Head of caudate nucleus (tissue), 42 donors: Measurements from ENCODE around the gene CYB5R3.
"Not testable (repeated sequence)": the region's sequence is repeated elsewhere in the genome, so short reads cannot be mapped to it uniquely, and the experiment has no call there.

Experiments
- DNase-seq, 42 donors: peaks; one replicate each; pipeline versions ENCODE4 v3.0.0 to v3.0.0-alpha.2; 2020 to 2021; ENCODE audit warnings: mixed read lengths in 7 of 42
- intact Hi-C: fragments of 100-400 bp; cut with DNase I; formaldehyde crosslinking; loops from one replicate; pipeline ENCODE4 v1.15.0; 2022

Gene CYB5R3

DNA sequence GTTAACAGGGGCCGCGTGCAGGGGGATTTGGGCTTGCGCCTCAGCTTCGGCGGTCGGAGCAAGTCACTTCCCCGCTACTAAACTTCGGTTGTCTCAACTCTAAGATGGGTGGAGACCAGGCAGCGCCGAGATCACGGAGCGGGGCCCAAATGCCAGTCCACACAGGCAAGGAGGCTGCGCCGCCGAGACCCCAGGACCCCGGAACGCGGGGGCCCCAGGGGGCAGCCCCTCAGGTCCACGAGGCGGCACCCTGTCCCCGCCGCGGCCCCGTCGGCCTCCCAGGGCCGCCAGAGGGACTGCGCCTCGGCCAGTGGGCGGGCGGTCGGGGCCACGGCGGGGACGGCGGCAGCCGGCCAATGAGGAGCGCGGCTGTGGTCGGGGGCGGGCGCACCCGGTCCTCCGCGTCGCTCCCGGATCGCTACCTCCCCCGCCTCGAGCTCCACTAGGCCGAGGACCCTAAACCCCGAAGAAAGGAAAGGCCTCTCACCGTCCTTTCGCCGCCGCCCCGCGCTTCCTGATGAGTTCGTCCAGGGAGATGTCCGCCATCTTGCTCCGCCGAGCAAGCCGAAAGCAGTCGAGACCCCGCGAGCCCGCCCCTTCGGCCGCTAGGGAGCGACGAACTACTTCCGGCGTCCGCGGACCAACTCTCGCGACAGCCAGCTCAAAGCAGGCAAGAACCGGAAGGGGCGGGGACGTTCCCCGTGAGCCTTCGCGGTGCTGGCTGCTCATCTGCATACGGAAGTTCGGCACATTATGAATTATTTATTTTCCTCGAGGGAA lies 34.7 kb downstream of the CYB5R3 start, which contains the start of gene POLDIP3:
Gene POLDIP3, minus strand, starts transcription at position 572 of the 780 bp plus-strand sequence. Its CDS starts 26 bp downstream, at position 546.
- intact Hi-C loops = no loop called here
- DNase-seq = peak; percentile 97 to 100 (median 99)

DNA sequence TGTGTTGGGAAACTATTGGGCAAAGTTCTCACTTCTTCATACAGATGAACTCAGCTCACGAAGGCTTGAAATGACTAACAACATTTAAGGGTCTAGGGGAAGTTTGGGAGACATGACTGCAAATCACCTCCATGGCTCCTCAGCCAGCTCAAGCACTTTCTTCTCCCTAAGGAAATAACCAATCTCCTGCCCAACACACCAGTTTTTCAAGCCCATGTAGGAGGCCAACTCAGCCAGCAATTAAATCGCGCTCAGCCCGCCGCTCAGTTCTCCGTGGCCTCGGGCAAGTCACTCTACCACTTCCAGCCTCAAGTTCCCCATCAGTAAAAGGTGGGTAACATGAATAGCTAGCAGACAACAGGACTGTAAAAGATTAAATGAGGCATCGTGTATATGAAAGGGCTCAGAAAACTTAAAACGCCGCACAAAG lies 35.3 kb downstream of the CYB5R3 start:
- intact Hi-C loops = no loop called here
- no peak for DNase-seq

DNA sequence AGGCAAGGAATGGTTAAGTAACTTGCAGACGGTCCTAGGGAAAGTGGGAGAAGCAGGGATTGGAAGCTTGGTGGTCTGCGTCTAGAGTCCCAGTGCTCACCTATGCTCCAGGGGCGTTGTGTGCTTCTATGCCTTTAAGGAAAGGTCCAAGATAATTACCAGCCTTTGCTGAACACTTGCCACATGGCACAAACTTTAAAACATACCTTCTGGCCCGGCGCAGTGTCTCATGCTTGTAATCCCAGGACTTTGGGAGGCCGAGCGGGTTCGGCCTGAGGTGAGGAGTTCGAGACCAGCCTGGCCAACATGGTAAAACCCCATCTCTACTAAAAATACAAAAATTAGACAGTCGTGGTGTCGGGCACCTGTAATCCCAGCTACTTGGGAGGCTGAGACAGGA lies 36.9 kb downstream of the CYB5R3 start:
- no peak for DNase-seq
- intact Hi-C loops = no loop called here

DNA sequence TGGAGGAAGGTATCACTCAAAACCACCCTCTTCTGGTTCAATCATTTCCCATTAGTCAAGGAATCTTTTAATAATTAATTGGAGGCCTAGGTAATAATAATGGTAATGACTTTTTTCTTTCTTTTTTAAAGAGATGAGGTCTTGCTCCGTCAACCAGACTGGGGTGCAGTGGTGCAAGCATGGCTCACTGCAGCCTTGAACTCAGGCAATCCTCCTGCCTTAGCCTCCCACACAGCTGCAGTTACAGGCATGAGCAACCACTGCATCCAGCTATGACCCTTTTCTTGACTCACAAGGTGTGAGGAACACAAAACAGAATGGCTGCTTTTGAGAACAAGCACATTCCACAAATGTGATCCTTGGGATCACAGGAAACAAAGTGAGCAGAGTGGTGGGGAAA lies 38.1 kb downstream of the CYB5R3 start:
- no peak for DNase-seq
- intact Hi-C loops = no loop called here

DNA sequence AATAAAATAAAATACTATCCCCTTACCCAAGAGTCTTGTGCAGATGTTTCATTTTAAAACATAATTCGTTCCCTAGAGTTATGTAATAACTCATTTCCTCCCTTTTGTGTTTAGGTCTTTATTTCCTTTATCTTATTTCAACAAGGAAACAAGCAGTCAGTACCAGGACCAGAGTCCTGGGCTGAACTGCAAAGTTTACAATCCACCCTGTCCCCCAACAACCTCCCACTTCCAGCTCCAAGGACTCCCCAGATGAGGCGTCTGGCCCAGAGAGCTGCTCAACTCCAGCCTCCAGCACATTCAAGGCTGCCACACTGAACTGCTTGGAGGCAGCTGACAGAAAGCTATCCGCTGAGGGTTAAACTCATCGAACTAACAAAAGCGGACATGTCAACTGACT lies 39.0 kb downstream of the CYB5R3 start:
- no peak for DNase-seq
- intact Hi-C loops = no loop called here

DNA sequence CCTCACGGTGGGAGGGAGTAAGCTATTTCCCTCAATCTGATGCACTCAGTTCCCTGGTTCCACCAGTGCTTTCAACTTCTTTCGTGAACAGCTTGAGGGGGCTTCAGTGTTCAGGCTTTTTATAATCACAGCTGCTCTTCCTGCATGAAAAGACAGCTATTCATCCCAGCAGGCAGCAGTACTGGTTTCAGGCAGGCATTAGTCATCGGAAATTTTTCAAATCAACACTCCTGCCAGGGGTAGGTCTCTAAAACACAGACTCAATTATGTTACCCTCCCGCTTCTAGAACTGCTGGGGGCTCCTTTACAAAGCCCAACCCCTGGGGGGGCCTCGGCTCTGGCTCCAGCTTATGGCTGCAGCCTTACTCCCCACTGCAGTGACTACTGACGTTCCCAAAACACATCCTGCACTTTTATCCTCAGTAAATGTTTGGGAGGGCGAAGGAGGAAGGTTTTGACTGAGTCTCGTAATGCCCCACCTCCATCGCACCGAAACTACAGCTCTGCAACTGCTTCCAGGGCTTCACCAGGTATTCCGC lies 40.3 kb downstream of the CYB5R3 start:
- intact Hi-C loops = no loop called here
- peak in 41 of 42 donors; percentile 32 to 90 (median 62) for DNase-seq

DNA sequence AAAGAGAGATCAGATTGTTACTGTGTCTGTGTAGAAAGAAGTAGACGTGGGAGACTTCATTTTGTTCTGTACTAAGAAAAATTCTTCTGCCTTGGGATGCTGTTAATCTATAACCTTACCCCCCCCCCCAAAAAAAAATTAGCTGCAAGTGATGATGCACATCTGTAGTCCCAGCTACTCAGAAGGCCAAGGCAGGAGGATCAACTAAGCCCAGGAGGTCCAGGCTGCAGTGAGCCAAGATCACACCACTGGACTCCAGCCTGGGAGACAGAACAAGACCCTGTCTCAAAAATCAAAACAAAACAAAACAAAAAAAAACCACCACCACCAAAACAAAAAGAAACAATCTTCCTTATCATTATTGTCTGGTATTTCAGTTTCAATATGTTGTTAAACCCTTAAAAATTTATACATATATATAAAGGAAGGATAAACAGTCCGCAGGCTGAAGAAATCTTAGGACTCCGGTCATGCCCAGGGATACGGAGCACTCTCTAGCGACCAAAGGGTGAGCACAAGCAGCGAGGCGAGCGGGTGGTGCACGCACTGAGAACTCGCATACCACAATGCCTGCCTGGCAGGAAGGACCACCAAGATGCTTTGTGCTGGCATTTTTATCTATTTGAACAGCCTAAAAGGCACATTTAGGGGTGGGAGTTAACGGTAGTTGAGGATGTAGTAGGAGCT lies 40.9 kb downstream of the CYB5R3 start:
- intact Hi-C loops = no loop called here
- DNase-seq = peak in 37 of 42 donors; percentile 27 to 78 (median 50)

DNA sequence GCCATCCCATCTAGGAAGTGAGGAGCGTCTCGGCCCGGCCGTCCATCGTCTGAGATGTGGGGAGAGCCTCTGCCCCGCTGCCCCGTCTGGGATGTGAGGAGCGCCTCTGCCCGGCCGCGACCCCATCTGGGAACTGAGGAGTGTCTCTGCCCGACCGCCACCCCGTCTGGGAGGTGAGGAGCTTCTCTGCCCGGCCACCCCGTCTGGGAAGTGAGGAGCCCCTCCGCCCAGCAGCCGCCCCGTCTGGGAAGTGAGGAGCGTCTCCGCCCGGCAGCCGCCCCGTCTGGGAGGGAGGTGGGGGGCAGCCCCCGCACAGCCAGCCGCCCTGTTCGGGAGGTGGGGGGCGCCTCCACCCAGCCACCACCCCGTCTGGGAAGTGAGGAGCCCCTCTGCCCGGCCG lies 41.6 kb downstream of the CYB5R3 start:
- intact Hi-C loops, DNase-seq: not testable (repeated sequence)

DNA sequence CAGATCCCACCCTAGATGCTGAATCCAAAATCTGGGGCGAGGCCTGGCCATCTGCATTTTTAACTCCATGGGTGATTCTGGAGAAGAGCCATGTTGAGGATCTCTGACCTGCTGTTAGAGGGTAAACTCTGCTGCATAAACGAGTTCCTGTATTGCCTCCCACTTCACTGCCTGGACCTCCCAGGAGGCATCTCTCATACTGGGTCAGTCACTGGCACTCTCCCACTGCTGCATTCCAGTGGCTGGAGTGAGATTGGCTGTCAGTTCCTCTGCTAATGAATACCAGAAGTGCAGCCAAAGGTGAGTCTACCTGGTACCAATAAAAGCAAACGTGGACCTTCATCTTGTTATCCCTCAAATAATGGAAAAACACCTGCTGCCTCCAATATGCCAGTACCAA lies 44.8 kb downstream of the CYB5R3 start:
- intact Hi-C loops = no loop called here
- no peak for DNase-seq

DNA sequence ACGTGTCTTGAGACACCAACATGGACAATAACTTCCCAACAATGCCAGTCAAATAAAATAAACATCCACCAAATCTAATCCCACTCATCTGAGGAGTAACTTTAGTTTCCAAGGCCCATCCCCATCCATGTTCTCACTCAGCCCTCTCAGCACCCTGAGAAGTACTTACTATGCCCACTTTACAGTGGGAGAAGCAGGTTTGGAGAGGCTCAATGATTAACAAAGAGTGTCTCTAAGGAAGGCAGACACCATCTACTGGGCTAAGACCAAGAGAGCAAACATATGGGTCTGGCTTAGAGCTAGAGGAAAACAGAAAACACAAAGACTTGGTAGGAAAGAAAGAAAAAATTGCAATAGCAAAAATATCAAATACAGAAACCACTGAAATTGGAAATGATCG lies 45.8 kb downstream of the CYB5R3 start:
- intact Hi-C loops = no loop called here
- no peak for DNase-seq

DNA sequence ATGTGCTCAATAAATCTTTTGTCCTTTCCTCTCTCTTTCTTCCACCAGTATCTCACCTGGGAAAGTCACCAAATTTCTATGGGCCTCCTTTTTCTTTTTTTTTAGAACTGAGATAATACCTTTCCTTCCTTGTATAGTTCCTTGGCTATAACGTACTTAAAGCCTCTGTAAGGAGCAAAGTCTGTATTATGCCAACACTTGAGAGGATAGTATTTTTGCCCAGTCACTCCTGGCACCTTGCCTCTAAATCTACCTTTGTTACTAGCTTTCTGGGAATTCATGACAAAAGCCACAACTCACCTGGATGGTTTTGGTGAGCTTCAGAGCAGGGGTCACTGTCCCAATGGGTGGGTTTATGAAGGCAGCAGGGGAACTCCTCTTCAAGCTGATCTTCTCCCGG lies 46.7 kb downstream of the CYB5R3 start:
- intact Hi-C loops = no loop called here
- DNase-seq = no peak

DNA sequence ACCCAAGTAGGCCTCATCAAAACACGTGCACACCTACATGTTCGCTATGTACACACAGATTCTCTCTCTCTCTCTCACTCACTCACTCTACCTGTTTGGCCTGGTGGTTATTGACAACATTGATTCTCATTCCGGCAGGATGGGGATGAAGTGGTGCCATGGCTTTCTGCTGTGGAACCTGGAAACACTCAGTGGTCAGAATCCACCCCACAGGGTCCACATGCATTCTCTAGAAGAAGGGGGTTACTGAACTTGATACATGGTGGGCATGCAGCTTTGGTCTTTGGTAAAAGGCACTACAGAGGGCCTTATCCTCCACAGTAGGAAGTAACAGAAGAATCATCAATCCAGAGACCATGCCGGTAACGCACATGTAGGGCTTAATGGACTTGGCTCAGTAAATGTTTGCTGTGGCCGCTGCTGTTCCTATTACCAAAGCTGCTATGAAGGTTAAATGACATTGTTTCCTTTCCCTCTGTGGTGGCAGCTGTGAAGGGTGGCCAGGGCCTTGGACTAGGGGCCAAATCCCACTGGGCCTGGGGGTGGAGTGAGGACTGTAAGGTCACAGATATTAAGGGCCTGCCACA lies 47.2 kb downstream of the CYB5R3 start:
- no peak for DNase-seq
- intact Hi-C loops = no loop called here

DNA sequence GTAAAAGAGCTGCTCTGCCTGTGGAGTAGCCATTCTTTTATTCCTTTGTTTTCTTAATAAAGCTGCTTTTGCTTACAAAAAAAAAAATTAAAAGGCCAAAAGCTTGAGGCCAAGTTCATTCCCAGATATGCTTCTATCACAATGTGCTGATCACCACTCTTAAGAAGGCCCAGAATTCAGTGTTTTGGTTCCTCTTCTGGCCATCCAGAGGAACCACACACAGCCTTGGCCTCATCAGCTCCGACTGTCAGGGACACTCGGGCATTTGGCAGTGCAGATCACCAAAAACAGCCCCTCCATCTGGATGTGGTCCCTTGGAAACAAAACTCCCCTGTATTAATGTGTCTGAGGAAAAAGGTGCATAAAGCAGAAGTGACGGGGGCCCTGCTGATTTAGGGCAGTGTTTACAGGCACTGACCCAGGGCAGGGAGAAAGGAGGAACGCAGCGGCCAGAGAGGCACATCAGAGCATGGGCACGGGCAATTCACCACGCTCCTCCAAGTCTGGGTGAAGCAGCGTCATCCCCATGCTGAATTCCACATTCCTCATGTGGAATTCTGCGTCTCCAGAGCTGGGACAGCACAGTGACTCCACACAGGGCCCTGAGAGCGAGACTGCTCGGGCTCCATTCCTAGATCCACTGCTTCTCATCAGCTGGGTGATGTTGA lies 52.2 kb downstream of the CYB5R3 start:
- intact Hi-C loops = no loop called here
- DNase-seq = no peak

DNA sequence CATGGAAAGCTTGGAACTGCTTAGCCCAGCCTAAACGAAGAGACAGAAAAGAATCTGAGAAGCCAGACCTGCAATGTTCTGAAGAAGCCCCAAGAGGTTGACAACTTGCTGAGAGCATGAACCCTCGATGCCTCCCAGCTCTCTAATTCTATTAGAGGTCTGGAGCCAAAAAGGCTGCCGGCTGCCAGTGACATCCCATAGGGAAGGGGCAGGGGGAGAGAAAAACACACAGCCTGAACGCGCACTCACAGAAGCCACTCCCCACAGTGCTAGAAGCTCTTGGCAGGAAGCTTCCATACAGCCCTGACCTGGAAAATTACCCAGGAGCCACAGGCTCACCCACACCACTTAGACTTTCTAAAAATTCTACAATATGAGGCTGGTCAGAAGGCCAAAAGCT lies 52.9 kb downstream of the CYB5R3 start:
- DNase-seq = no peak
- intact Hi-C loops = no loop called here

DNA sequence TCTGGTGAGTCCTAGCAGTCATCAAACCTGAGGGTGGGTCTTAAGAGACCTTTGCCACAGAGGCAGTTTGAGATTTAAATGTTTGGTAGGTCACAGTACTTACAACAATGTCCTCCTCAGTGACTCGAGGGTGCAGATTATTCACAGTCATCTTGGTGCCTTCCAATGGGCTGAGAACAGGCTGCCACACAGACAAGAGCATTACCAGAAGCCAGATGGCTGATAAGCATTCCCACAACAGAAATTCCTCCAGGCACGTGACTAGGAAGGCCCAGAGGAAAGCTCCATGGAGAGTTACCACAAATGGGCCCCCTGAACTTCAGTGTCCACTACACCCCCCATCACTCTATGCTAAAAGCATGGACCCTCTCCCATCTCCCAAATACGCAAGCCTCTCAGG lies 53.8 kb downstream of the CYB5R3 start:
- no peak for DNase-seq
- intact Hi-C loops = no loop called here

DNA sequence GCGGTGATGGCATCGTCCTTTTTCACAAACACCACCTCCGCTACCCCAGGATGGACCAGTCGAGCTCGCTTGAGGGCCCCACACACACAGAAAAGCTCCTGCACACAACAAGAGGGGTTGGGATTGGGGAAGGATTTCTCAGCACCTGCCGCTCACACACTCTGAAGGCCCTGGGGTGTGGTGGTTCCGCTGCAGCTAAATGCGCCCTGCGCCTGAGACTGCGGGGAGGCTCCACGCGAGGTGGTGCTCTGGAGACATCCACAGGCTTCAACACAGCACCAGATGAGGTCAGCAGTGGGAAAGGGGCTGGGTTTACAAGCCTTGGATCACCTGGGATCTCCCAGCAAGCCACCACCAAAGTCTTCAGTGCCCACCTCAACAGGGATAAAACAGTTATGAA lies 57.2 kb downstream of the CYB5R3 start:
- DNase-seq = no peak
- intact Hi-C loops = no loop called here

DNA sequence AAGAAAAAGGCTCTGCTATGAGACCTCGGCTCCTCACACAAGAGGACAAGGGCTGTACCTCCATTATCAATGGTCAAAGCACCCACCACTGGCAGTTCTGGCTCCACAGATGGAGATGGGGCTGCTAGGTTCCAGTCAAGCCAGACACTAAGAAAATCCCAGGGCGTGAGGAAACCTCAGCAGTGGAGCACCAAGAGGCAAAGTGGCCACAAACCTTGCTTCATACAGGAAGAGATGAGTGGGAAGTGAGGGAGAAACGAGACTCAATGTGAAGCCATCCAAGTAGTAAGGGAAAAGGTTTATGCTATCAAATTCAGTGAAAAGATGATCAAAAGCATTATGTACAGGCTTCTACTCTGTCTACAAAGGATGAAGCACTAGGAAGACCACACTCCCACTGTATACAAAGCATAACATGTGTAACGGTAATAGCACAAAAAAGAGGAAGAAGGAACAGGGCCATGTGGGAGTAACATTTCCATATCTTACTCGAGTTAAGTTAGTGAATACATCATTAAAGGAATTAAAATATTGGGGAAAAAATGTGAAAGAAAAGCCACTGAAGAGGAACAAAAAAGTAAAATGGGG lies 61.5 kb downstream of the CYB5R3 start:
- no peak for DNase-seq
- intact Hi-C loops = no loop called here

DNA sequence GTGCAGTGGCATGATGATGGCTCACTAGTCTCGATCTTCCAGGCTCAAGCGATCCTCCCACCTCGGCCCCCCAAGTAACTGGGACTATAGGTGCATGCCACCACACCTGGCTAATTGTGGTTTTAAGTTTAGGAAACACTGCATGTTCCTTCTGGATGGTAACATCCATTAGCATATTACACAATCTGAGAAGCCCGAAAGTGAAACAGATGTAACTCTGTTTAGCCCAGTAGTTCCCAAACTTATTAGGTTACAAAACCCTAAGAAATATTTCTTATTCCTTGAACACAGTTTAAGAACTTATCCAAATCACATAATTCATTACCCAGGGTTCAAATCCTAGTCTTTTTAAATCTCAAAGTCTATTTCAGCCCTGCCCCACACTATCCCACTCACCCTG lies 62.8 kb downstream of the CYB5R3 start:
- intact Hi-C loops = no loop called here

DNA sequence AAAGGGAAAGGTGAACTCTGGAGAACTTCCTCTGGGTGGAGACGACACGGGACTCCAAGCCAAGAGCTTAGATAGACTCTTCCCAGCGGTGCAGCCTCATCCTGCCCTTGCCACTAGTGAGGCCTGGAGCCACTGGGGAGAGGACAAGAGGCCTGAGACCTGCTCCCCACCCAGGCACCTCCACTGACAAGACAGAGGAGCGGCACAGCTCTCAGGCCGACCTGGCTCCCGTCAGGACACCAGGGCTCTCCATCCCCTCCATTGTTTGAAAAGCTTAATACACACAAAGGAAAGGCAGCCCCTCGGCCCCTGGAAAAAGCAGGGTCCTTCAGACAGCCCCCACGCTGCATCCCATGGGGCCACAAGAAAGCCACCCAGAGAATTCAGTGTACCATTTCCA lies 64.1 kb downstream of the CYB5R3 start:
- intact Hi-C loops = no loop called here
- DNase-seq = no peak

More for the DNA sequence above, 62.8 kb downstream of the CYB5R3 start:
- DNase-seq = no peak
